Right forelimb (tissue), 1 donor: ENCODE measurements around the gene CBX5.
A peak's percentile ranks its signal among the peaks of the same experiment; 100 is the strongest.

Experiments
- DNase-seq: peaks from one replicate; pipeline ENCODE4 v3.0.0-alpha.2; 2018

The CBX5 gene

GRCh38 chr12:54221402-54221984, 58.4 kb downstream of the CBX5 start:
- DNase-seq = no peak

- no peak for DNase-seq
Observed at GRCh38 chr12:54220567-54220966, 59.4 kb downstream of the CBX5 start.

GRCh38 chr12:54220092-54220557, 59.8 kb downstream of the CBX5 start:
- DNase-seq = peak; percentile 85

- no peak for DNase-seq
Observed at GRCh38 chr12:54217774-54218241, 62.1 kb downstream of the CBX5 start.

- DNase-seq = peak; percentile 83
Observed at GRCh38 chr12:54216797-54217661, 62.9 kb downstream of the CBX5 start.

GRCh38 chr12:54215989-54216796, 63.7 kb downstream of the CBX5 start:
- DNase-seq = no peak

- DNase-seq = peak; percentile 82
Observed at GRCh38 chr12:54214553-54215406, 65.1 kb downstream of the CBX5 start.

GRCh38 chr12:54213079-54213478, 66.8 kb downstream of the CBX5 start:
- DNase-seq = no peak

GRCh38 chr12:54211920-54212319, 68.0 kb downstream of the CBX5 start:
- DNase-seq = no peak

GRCh38 chr12:54210400-54210790, 69.5 kb downstream of the CBX5 start:
- no peak for DNase-seq

GRCh38 chr12:54208591-54208990, 71.3 kb downstream of the CBX5 start:
- no peak for DNase-seq

GRCh38 chr12:54207539-54208294, 72.2 kb downstream of the CBX5 start:
- DNase-seq = peak; percentile 81

- DNase-seq = no peak
Observed at GRCh38 chr12:54206791-54207190, 73.1 kb downstream of the CBX5 start.

- DNase-seq = no peak
Observed at GRCh38 chr12:54204316-54204715, 75.6 kb downstream of the CBX5 start.

- DNase-seq = peak; percentile 84
Observed at GRCh38 chr12:54201001-54201794, 78.7 kb downstream of the CBX5 start.

- DNase-seq = no peak
Observed at GRCh38 chr12:54200412-54200811, 79.5 kb downstream of the CBX5 start.

- no peak for DNase-seq
Observed at GRCh38 chr12:54199917-54200316, 80.0 kb downstream of the CBX5 start.

- no peak for DNase-seq
Observed at GRCh38 chr12:54199034-54199433, 80.9 kb downstream of the CBX5 start.

- DNase-seq = peak; percentile 57
Observed at GRCh38 chr12:54197431-54197909, 82.5 kb downstream of the CBX5 start.

- DNase-seq = peak; percentile 65
Observed at GRCh38 chr12:54197010-54197409, 82.9 kb downstream of the CBX5 start.

GRCh38 chr12:54196396-54196795, 83.5 kb downstream of the CBX5 start:
- DNase-seq = no peak
